Measurements from ENCODE around the gene TIMP1.

- TF ChIP-seq, protein P1, sequence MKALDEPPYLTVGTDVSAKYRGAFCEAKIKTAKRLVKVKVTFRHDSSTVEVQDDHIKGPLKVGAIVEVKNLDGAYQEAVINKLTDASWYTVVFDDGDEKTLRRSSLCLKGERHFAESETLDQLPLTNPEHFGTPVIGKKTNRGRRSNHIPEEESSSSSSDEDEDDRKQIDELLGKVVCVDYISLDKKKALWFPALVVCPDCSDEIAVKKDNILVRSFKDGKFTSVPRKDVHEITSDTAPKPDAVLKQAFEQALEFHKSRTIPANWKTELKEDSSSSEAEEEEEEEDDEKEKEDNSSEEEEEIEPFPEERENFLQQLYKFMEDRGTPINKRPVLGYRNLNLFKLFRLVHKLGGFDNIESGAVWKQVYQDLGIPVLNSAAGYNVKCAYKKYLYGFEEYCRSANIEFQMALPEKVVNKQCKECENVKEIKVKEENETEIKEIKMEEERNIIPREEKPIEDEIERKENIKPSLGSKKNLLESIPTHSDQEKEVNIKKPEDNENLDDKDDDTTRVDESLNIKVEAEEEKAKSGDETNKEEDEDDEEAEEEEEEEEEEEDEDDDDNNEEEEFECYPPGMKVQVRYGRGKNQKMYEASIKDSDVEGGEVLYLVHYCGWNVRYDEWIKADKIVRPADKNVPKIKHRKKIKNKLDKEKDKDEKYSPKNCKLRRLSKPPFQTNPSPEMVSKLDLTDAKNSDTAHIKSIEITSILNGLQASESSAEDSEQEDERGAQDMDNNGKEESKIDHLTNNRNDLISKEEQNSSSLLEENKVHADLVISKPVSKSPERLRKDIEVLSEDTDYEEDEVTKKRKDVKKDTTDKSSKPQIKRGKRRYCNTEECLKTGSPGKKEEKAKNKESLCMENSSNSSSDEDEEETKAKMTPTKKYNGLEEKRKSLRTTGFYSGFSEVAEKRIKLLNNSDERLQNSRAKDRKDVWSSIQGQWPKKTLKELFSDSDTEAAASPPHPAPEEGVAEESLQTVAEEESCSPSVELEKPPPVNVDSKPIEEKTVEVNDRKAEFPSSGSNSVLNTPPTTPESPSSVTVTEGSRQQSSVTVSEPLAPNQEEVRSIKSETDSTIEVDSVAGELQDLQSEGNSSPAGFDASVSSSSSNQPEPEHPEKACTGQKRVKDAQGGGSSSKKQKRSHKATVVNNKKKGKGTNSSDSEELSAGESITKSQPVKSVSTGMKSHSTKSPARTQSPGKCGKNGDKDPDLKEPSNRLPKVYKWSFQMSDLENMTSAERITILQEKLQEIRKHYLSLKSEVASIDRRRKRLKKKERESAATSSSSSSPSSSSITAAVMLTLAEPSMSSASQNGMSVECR (CRISPR knock-in tag; IDR thresholded peaks at IDR 0.05; ENCODE audit: borderline replicate concordance), result no peak
- TF ChIP-seq, protein P2, sequence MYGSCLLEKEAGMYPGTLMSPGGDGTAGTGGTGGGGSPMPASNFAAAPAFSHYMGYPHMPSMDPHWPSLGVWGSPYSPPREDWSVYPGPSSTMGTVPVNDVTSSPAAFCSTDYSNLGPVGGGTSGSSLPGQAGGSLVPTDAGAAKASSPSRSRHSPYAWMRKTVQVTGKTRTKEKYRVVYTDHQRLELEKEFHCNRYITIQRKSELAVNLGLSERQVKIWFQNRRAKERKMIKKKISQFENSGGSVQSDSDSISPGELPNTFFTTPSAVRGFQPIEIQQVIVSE (CRISPR knock-in tag; IDR thresholded peaks at IDR 0.05; ENCODE audit: borderline replicate concordance), result no peak
- TF ChIP-seq TP53 (CRISPR knock-in tag; IDR thresholded peaks at IDR 0.05) (no peak), ZNF281 (CRISPR knock-in tag; IDR thresholded peaks at IDR 0.05) (no peak), JUN (CRISPR knock-in tag; IDR thresholded peaks at IDR 0.05) (no peak), PRDM15 (CRISPR knock-in tag; IDR thresholded peaks at IDR 0.05) (no peak), TEAD4 (CRISPR knock-in tag; IDR thresholded peaks at IDR 0.05) (no peak), ZBTB21 (CRISPR knock-in tag; IDR thresholded peaks at IDR 0.05; ENCODE audit: borderline replicate concordance) (no peak), NFE2L1 (CRISPR knock-in tag; IDR thresholded peaks at IDR 0.05) (no peak), CREB1 (CRISPR knock-in tag; IDR thresholded peaks at IDR 0.05) (no peak)
- TF ChIP-seq, protein P3, sequence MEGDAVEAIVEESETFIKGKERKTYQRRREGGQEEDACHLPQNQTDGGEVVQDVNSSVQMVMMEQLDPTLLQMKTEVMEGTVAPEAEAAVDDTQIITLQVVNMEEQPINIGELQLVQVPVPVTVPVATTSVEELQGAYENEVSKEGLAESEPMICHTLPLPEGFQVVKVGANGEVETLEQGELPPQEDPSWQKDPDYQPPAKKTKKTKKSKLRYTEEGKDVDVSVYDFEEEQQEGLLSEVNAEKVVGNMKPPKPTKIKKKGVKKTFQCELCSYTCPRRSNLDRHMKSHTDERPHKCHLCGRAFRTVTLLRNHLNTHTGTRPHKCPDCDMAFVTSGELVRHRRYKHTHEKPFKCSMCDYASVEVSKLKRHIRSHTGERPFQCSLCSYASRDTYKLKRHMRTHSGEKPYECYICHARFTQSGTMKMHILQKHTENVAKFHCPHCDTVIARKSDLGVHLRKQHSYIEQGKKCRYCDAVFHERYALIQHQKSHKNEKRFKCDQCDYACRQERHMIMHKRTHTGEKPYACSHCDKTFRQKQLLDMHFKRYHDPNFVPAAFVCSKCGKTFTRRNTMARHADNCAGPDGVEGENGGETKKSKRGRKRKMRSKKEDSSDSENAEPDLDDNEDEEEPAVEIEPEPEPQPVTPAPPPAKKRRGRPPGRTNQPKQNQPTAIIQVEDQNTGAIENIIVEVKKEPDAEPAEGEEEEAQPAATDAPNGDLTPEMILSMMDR (IDR thresholded peaks at IDR 0.05), result no peak
Measured at GRCh38 chrX:47539860-47540259, 42.4 kb upstream of the TIMP1 start.

Measured in WTC11 (cell line).